GM12873 (cell line): ENCODE measurements around the gene HADH.

Experiments
- TF ChIP-seq, protein P1 (sequence below): IDR thresholded peaks from 2 replicates; pipeline ENCODE4 v1.5.1; 2012; ENCODE audit warnings: low read depth, mild to moderate bottlenecking, moderate library complexity, low read length, control low read depth; ENCODE audit not compliant: insufficient read depth; ENCODE audit errors: missing control alignments

HADH gene

DNA sequence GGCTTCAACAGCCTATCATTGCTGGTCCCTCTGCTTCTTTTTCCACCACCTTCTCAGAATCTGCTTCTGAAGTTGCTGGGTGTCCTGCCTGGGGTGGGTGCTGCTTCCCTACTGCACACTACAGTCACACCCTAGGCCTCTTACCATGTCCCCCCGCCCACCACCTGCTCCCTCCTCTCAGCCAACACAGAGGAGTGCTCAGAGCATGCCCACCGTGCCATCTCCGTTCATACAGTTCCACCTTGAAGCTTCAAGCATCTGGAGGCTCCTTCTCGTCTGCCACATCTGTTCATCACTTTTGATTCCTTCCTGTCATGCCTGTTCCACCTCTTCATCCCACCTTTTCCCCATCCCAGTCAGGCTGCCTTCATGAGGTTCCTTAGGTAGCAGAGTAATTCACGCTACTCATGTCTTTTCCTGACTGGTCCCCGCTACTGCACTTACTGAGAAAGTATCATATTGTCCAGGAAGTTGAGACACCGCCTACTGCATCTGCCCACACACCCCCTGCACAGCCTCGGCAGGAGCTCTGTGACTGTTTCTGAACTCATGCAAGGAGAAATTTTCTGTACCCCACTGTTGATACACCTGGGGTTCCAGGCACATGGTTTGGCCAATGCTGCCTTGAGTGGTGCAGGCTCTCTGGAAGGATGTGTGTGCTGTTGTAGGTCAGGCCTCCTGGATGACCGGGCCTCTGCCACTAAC, 39.5 kb downstream of the HADH start:
- TF ChIP-seq, protein P1, sequence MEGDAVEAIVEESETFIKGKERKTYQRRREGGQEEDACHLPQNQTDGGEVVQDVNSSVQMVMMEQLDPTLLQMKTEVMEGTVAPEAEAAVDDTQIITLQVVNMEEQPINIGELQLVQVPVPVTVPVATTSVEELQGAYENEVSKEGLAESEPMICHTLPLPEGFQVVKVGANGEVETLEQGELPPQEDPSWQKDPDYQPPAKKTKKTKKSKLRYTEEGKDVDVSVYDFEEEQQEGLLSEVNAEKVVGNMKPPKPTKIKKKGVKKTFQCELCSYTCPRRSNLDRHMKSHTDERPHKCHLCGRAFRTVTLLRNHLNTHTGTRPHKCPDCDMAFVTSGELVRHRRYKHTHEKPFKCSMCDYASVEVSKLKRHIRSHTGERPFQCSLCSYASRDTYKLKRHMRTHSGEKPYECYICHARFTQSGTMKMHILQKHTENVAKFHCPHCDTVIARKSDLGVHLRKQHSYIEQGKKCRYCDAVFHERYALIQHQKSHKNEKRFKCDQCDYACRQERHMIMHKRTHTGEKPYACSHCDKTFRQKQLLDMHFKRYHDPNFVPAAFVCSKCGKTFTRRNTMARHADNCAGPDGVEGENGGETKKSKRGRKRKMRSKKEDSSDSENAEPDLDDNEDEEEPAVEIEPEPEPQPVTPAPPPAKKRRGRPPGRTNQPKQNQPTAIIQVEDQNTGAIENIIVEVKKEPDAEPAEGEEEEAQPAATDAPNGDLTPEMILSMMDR: no peak

DNA sequence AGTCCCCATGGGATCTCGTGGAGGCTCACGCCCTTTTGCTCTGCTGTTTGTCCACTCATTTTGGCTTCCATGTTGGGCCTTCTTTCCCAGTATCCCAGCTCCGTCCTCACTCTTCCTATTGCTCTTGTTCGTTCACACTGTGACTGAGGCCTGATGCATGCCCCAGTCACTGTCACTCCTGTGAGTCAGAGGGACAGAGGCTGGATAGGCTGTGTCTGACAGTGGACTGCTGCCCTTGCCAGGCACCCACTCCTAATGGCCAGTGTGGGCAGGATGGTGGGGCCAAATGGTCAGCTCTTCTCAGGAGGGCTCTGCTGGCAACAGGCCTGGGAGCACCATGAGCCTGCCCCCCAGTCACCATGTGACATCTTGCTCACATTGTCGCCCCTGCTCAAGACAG, 40.0 kb downstream of the HADH start:
- TF ChIP-seq, protein P1: no peak

DNA sequence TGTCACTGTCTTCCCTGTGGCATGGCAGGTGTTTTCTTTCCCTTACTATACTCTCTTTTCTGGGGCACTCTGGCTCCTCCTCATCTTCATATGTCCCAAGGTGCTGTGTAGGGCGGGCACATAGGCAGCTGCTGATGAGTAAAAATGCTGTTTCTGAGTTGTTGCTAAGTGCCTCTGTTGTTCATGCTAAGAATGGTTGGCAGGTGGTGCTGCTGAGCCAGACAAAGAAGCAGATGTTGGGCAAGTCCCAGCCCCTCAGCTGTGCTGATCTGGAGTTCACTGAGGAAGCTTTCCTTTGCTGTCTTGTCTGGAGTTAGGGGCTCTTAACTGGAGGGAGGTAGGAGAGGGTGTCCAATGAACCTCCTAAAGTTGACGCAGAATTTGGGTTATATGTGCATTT, 40.6 kb downstream of the HADH start:
- TF ChIP-seq, protein P1: peak; percentile 64

DNA sequence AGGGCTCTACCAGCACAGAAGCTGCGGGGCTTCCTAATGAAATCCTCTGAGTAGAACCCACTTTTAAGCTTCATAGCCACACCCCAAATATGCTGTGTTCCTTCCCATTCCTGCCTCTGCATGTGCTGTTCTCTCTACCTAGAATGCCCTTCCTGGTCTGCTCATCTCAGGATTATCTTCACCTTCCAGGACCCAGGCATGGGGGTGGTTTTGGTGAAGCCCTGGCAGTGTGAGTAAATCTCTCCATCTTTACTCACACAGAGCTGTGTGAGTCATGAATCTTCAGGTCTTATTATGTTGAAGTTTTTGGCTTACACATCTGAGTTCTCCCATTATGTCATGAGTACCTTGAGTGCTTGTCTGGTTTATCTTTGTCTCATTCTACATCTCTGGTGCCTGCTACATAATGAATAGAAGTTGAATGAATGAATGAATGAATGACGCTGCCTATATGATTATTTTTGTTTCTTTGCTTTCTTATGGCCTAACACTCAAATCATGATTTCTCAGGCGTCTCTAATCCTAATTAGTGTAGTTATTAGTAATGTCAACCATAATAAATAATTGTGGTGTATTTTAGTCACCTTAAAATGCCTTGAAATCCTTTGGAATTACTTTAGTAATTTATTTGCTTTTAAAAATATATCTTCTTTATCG, 41.9 kb downstream of the HADH start:
- TF ChIP-seq, protein P1: no peak

DNA sequence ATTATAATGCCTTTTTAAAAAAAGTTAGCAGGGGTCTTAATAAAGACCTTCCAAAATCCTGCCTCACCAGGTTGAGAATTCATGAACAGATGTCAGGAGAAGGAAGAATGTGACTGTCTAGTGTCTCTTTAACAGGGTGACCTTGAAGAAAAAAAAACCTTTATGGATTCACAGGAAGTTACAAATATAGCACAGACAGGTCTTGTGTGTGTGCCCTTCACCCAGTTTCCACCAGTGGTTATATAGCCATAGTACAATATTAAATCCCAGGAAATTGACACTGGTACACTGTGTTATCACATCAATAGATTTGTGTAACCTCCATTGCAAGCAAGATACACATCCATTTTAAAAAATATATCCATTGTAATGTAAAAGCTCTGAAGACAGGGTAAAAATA, 43.7 kb downstream of the HADH start:
- TF ChIP-seq, protein P1: no peak

DNA sequence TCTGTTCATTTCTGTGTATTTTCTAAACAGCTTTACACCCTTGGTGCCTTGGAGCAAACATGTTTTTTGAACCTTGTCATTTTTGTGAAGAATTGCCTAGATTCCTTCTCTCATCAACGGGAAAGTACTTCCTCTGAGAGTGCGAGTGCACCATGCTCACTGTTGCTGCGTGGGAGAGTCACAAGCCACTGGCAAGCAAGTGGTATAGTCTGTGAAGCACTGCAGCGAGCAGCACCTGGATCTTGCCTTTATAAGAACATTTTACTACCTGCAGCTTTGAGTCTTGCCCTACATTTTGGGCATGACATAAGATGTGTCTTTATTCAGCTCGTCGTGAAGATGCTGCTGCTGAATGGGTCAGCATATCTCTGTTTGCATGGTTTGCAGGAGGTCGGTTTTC, 44.9 kb downstream of the HADH start:
- TF ChIP-seq, protein P1: no peak

DNA sequence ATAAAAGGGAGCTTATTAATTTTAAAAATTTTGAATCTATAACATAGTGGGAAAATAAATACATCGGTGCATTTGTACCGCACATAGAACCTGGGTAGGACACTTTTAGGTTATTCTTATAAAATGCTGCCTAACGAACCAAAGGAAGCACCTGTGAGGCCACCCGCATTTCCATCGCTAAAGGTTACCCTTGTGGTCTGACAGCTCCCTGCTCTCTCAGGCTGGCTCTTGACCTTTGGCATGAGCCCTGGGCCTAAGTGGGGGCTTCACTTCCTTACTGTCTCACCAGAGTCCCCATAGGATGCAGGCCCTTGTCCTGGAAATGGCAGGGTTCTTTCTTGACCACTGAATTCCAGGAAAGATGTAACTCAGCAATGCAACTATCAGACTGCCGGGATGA, 46.0 kb downstream of the HADH start:
- TF ChIP-seq, protein P1: no peak
